ENCODE results near the gene TMEM232.

Gene TMEM232

DNA sequence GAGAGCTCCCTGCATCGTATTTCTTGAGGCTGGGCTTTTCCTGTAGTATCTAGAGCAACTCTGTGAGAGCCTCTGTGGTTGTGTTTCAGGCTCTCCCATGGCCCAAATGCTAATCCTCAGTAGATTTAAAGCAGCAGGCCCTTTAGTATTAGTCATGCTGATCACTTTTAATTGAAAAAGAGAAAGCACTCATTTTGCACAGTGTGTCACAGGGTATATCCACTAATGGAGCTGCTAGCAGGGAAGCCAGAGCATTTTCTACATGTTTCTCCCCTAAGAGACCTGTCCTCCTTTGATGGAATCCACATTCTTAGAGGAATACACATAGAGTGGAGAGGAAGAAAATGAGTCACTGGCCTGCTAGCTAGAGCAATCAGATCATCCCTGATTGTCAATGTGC is 348.5 kb downstream of the TMEM232 start:
- no peak for DNase-seq

- no peak for DNase-seq
Measured at GRCh38 chr5:110377361-110377760, 349.1 kb downstream of the TMEM232 start.

DNA sequence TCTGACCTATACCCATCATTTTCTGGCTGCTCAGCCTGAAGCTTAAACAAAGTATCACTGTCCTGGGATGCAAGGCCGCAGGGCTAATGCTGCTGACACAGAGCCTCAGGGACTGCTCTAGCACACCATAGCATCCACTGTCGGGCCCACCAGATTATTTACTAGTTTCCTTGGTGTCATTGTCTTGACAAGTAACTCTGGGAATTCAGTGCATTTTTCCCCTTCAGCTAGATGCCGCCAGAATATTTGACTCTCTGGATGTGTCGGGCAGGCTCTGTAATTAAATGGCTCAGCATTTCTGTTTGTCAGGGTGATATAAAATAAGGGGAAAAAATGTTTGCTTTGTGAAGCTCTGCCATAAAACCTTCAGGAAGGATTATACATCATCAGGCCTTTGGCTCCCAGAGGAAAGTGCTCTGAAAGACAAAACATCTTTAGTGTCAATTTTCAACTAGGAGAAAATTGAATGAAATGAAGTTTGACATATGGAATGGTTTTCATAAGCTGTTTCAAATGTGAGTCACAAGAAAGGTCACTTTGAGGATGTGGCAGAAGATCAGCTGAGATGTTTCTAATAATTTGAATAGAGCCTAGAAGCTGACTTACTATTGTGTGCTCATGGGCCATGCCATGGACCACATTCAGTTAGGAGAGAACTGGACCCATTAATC is 350.1 kb downstream of the TMEM232 start:
- no peak for DNase-seq

- DNase-seq = no peak
Measured at GRCh38 chr5:110371725-110372041, 354.8 kb downstream of the TMEM232 start.

DNA sequence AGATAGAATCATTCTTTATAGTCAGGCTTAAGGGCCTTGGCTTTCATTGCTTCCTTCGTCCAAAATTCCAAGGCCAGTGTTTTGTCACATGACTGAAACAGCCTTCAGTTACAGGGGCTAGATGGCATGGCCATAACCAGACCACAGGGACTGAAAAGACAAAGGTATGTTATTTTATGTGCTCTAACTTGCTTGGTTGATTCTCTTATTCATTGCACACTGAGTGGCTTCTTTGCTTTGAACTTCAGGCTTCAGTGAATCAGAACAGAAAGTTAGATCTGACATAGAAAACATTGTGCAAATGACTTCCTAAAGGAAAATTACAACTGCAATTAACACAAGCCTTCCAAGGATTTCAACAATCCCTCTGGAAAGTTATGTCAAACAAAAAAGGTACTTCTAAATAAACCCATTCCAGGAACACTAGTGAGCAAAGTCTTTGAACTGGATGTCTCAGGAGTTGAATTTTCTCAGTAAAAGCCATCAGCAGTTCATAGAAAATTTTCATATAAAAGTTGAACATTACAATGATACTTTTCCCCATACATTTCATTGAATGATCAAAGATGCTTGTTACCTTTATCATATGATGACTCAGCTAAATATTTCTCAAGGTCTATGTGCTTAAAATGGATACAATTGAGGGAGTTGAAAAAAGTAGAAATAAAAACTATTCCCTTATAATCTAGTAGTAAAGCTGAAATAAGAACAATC is 355.3 kb downstream of the TMEM232 start:
- no peak for DNase-seq

Data from central memory CD4-positive, alpha-beta T cell (primary cell).